GM19099 (cell line): ENCODE results near the gene PDE4B.

Experiments
- POLR2A ChIP-seq: IDR thresholded peaks from 3 replicates; pipeline ENCODE4 v1.6.1; 2011; ENCODE audit warnings: low read depth; ENCODE audit not compliant: insufficient read length; ENCODE audit errors: extremely low read depth

Gene PDE4B

GRCh38 chr1:66124670-66125069, 332.0 kb downstream of the PDE4B start:
- no peak for TF ChIP-seq POLR2A

- TF ChIP-seq POLR2A, result no peak
Observed at GRCh38 chr1:66132324-66132723, 339.6 kb downstream of the PDE4B start.

DNA sequence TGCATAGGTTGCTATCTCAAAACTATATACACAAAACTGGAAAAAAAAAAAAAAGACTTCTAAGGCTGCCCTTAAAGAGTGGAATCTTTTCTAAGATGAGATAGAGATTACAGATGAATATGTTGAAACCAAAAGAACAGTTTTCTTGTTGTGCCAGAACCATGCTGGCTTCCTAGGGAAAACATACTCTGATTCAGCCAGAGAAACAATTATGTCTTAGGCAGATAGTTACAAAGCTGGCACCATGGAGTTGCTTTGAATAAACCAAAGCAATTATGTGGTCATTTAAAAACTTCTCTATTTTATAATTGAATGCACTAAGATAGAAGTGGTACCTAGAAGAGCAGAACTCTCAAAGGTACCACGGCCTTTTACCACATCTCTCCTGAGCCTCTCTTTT, 341.3 kb downstream of the PDE4B start:
- TF ChIP-seq POLR2A, result no peak

GRCh38 chr1:66135161-66135560, 342.5 kb downstream of the PDE4B start:
- TF ChIP-seq POLR2A, result no peak

GRCh38 chr1:66137235-66137634, 344.5 kb downstream of the PDE4B start:
- no peak for TF ChIP-seq POLR2A

DNA sequence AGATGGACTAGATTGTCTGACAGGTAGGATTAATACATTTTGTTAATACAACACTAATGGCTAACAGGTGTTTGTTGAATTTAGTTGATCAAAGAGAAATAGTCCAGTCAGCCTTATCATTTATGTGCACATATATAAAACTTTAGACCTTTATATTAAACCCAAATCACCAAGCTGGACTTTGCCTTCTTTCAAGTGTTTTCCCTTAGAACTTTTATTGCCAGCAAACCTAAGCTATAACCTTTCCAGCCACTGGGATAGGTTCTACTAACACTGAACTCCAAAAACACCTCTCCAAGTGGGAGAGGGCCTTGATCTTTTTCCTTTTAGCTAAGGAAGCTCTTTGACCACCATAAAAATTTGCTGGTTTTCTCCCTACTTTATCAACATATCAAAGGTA, 345.9 kb downstream of the PDE4B start:
- TF ChIP-seq POLR2A, result no peak

DNA sequence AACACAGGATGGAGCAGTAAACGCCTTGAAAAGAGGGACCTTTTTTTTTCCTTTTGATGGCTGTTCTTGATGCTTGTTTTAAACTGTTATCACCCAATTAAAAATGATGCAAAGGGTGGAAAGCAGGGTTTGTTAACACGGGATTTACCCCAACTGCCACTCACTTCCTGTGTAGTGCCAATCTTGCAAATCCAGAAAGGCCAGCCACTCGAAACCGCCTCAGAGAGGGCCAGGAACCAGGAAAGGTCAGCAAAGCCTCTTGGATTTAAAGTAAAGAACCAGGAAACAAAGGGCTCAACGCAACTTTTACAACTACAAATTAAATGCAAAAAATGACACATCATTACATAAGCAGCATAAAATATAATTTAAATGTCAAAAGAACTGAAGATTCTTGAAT, 347.4 kb downstream of the PDE4B start:
- TF ChIP-seq POLR2A, result no peak

DNA sequence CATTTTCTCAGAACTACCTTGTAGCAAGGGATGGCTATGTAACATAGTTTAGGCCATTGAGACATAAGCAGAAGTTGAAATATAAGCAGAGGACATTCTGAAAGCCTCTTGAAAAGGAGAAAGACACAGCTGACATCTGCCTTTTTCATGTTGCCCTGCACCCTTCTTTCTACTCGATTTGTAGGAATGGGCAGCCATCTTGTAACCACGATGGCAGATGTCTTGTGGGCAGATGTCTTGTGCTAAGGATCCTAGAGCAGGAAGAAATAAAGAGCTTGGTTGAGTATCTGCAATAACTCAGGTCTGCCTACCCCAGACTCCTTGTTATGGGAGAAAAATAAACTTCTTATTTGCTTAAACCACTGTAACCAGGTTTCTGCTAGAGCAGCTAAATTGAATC, 351.0 kb downstream of the PDE4B start:
- TF ChIP-seq POLR2A, result no peak

- no peak for TF ChIP-seq POLR2A
Observed at GRCh38 chr1:66147226-66147835, 354.6 kb downstream of the PDE4B start.

DNA sequence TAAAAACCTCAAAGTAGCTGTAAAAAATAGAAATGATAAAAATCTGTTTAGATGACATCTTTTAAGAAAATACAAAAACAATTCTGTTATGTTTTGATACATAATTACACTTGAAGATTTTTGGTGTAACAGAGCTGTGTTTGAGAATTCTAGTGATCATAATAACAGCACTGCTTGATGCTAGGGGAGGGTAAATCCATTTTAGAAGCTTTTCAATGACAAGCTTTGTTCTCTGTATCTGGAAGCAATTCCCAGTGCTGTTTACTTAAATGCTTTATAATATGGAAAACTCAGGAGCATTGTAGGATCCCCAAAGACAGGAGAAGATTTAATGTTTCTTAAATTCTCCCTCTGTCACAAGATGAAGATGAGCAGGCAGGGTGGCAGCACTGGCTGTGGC, 359.3 kb downstream of the PDE4B start:
- no peak for TF ChIP-seq POLR2A

DNA sequence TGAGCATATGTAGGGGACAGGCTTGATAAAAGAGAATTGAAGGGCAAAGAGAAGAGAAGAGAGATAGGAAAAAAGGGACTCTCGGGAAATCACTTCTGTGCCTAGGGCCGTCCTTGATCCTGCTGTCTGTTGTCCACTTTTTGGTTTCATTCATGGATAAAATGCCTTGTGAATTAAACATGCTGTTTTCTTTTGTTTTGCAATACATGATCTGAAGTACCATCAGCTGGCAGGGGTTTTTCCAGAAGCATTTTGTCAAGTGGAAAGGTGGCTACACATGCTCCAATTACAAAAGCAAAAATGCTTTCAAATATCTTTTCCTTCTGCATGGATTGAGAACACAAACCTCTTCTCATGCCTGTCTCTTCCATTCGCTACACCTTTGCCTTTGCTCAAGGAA, 361.7 kb downstream of the PDE4B start:
- no peak for TF ChIP-seq POLR2A

- no peak for TF ChIP-seq POLR2A
Observed at GRCh38 chr1:66156144-66156543, 363.4 kb downstream of the PDE4B start.

DNA sequence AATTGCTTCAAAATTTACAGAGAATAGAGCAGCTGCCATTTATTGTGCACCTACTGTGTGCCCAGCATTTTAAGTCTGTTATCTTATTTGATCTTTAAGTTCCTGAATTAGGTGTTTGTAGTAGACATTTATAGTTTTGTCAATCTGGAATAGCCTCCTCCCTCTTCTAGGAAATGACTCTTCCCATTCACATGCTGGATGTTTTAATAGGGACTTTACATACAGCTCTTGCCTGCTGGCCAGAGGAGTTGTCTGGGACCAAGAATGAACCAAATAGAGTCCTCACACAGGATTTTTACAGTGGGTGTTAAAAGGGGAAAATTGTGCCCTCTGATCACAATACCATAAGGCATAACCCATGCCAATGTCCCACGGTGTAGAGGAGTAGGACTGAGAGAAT, 367.1 kb downstream of the PDE4B start:
- TF ChIP-seq POLR2A, result no peak

- no peak for TF ChIP-seq POLR2A
Observed at GRCh38 chr1:66160719-66161118, 368.0 kb downstream of the PDE4B start.

DNA sequence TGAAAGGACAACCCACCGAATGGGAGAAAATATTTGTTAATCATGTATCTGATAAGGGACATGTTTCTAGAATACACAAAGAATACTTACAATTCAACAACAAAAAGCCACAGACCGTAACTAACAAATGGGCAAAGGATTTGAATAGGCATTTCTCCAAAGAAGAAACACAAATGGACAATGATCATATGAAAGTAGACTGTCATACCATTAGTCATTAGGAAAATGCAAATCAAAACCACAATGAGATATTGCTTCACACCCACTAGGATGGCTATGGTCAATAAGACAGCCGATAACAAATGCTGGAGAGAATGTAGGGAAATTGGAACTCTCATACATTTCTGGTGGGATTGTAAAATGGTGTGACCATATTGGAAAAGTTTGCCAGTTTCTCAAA, 374.1 kb downstream of the PDE4B start:
- no peak for TF ChIP-seq POLR2A

- no peak for TF ChIP-seq POLR2A
Observed at GRCh38 chr1:66167267-66167666, 374.6 kb downstream of the PDE4B start.

DNA sequence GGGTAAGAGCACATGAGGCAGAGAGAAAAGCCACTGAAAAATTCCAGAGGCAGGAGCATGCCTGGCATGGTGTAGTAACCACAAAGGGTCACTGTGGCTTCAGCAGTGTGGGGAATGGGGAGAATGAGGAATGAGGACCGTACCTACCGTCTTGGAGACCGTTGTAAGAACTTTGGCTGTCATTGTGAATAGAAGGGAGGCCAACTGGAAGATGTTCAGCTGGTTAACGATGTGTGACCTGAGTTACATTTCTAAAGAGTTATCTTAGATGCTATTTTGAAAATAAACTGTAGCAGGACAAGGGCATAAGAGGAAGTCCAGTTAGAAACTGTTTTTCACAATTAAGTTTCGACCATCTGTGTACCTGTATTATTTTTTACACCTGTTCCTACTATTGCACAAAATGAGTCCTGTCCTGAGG, 375.8 kb downstream of the PDE4B start:
- no peak for TF ChIP-seq POLR2A
